Stimulated activated CD4-positive, alpha-beta T cell treated with anti-CD3 and anti-CD28 coated beads, Interleukin-1b, Interleukin-23, amount 100 ng/mL, for 1 hour (primary cell): ENCODE measurements around the gene GRHL3.

Experiments used
- DNase-seq, 2 donors: peaks; one replicate each; pipeline ENCODE4 v3.0.0-alpha.2; 2020; ENCODE audit warnings: low read depth in 2 of 2

GRHL3 gene

GRCh38 chr1:24392982-24393650 lies 74.0 kb downstream of the GRHL3 start:
- DNase-seq: no peak

GRCh38 chr1:24393892-24394291 lies 74.7 kb downstream of the GRHL3 start:
- DNase-seq: no peak

DNA sequence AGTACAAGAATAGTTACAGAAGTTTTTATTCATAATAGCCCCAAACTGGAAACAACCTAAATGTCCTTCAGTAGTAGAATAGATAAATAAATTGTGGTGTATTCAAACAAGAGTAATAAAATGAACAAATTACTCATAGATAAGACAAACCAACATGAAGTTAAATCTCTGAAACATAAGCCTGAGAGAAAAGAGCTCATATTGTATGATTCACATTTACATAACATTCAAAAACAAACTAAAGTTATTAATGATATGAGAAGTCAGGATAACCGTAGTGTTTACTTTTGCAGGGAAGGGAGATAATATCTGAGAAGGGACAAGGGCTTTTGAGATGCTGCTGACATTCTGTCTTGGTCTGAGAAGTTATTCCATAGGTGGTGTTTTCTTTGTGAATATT lies 80.9 kb downstream of the GRHL3 start:
- DNase-seq: no peak

DNA sequence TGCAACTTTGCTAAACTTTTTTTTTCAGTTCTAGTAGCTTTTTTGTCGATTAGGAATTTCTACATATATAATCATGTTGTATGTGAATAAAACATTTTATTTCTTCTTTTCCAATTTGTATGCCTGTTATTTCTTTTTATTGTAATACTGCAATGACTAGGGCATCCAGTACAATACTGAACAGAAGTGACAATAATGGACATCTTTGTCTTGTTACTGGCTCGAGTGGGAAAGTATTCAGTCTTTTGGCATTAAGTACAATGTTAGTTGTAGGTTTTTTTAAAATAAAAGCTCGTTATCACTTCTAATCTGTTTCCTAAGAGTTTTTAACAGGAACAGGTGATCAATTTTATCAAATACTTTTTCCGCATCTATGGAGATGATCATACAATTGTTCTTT lies 84.6 kb downstream of the GRHL3 start:
- no peak for DNase-seq
